Osteoblast (primary cell): Measurements from ENCODE around the gene GRID1. TPM values are rescaled to one million over a fixed set of nuclear protein-coding genes. Genes with fewer than 3 reads are reported as not detected.

ENCODE experiments used
- DNase-seq: peaks from one replicate; pipeline ENCODE4 v3.0.0; 2011; ENCODE audit warnings: low spot score, mixed read lengths; ENCODE audit not compliant: insufficient read length; ENCODE audit errors: missing footprints
- H2AFZ ChIP-seq: 2 replicates; pipeline ENCODE4 v1.6.0; 2011; ENCODE audit warnings: mild to moderate bottlenecking, low read length
- H3K27ac ChIP-seq: 2 replicates; pipeline ENCODE4 v1.5.1; 2011; ENCODE audit warnings: mild to moderate bottlenecking, low read depth, low read length, moderate library complexity
- H3K27me3 ChIP-seq: 2 replicates; pipeline ENCODE4 v1.6.0; 2012; ENCODE audit warnings: mild to moderate bottlenecking, control low read depth, inconsistent platforms, low read length, moderate library complexity; ENCODE audit not compliant: insufficient read depth
- H3K36me3 ChIP-seq: 2 replicates; pipeline ENCODE4 v1.5.1; 2011; ENCODE audit warnings: mild to moderate bottlenecking, low read length, control low read depth, moderate library complexity; ENCODE audit not compliant: insufficient read depth
- H3K4me1 ChIP-seq: 2 replicates; pipeline ENCODE4 v1.5.1; 2011; ENCODE audit warnings: mild to moderate bottlenecking, low read length, control low read depth, moderate library complexity; ENCODE audit not compliant: insufficient read depth
- H3K4me2 ChIP-seq: 2 replicates; pipeline ENCODE4 v1.6.0; 2011; ENCODE audit warnings: mild to moderate bottlenecking, low read length; ENCODE audit not compliant: insufficient read depth
- H3K4me3 ChIP-seq: fragments of 200-600 bp; sonication (generic); 3 replicates; pipeline ENCODE4 v1.5.1; 2012; ENCODE audit warnings: mild to moderate bottlenecking, low read length, inconsistent platforms; ENCODE audit not compliant: insufficient read depth
- H3K79me2 ChIP-seq: 2 replicates; pipeline ENCODE4 v1.6.0; 2012; ENCODE audit warnings: mild to moderate bottlenecking, low read length, control low read depth, inconsistent platforms; ENCODE audit not compliant: insufficient read depth
- H3K9me3 ChIP-seq: 2 replicates; pipeline ENCODE4 v1.5.1; 2011; ENCODE audit warnings: low read depth, low read length, control low read depth
- H4K20me1 ChIP-seq: 2 replicates; pipeline ENCODE4 v1.6.0; 2012; ENCODE audit warnings: mild to moderate bottlenecking, low read length, control low read depth; ENCODE audit not compliant: insufficient read depth
- total RNA-seq: library from RNA; depleted of rRNA; stranded (reverse); fragments of >200 nt; gene quantifications from 2 replicates; pipeline ENCODE4 v1.2.3, GENCODE V29; 2012
- TF ChIP-seq, protein P1 (sequence below): IDR thresholded peaks from 2 replicates; pipeline ENCODE4 v1.5.1; 2011; ENCODE audit warnings: mild to moderate bottlenecking, low read depth, low read length, moderate library complexity; ENCODE audit errors: extremely low read depth

GRID1 gene
- total RNA-seq, 1 donor: not detected

GRCh38 chr10:85863301-85864172 lies 503.1 kb downstream of the GRID1 start:
- Histone ChIP-seq H3K4me3 (no peak overlapping the region), H3K4me1 (no peaks in the 10 kb centered on the region), H3K27ac (no peak overlapping the region), H3K79me2 (no peaks in the 10 kb centered on the region), H3K27me3 (no peaks in the 10 kb centered on the region), H3K4me2 (no peak overlapping the region), H2AFZ (no peak overlapping the region), H3K36me3 (no peaks in the 10 kb centered on the region), H3K9me3 (no peaks in the 10 kb centered on the region), H4K20me1 (no peaks in the 10 kb centered on the region)
- TF ChIP-seq, protein P1, sequence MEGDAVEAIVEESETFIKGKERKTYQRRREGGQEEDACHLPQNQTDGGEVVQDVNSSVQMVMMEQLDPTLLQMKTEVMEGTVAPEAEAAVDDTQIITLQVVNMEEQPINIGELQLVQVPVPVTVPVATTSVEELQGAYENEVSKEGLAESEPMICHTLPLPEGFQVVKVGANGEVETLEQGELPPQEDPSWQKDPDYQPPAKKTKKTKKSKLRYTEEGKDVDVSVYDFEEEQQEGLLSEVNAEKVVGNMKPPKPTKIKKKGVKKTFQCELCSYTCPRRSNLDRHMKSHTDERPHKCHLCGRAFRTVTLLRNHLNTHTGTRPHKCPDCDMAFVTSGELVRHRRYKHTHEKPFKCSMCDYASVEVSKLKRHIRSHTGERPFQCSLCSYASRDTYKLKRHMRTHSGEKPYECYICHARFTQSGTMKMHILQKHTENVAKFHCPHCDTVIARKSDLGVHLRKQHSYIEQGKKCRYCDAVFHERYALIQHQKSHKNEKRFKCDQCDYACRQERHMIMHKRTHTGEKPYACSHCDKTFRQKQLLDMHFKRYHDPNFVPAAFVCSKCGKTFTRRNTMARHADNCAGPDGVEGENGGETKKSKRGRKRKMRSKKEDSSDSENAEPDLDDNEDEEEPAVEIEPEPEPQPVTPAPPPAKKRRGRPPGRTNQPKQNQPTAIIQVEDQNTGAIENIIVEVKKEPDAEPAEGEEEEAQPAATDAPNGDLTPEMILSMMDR: no peak
- no peak for DNase-seq

GRCh38 chr10:85862771-85863170 lies 503.8 kb downstream of the GRID1 start:
- TF ChIP-seq, protein P1: no peak
- H4K20me1 ChIP-seq: no peaks in the 10 kb centered on the region
- H3K79me2 ChIP-seq: no peaks in the 10 kb centered on the region
- no peak for DNase-seq
- H3K27ac ChIP-seq: no peak overlapping the region
- no peaks in the 10 kb centered on the region for H3K4me1 ChIP-seq
- no peak overlapping the region for H2AFZ ChIP-seq
- no peaks in the 10 kb centered on the region for H3K9me3 ChIP-seq
- H3K4me2 ChIP-seq: no peak overlapping the region
- no peaks in the 10 kb centered on the region for H3K27me3 ChIP-seq
- no peak overlapping the region for H3K4me3 ChIP-seq
- H3K36me3 ChIP-seq: no peaks in the 10 kb centered on the region

DNA sequence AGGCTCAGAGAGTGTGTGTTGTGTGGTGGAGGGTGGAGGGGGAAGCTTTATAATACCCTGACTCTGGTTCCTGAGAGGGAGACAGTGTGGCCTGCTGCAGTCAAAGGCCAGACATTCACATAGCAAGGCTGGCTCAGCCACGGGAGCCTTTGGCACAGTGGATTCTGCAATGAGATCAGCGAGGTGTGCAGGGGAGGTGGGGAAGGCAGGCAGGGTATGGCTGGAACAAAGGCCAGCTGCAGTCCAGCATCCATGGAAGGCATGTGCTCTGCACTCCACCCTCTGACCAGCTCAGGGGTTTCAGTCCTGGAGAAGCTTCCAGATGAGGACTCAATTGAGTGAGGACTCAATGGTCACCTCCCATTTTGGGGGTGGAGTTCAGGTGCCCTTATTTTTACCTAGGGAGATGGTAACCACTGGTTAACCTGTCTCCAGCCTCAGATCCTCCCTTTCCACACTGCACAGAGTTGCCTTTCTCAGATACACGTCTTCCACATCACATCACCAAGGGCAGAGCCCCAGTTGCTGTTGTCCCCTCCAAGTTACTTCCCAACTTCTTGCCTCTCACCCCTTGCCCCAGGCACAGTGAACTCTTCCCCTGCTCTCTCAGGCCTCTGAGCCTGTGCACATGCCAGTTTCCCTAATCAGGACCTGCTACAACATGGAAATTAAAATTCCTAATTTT lies 504.9 kb downstream of the GRID1 start:
- Histone ChIP-seq H3K4me1 (no peaks in the 10 kb centered on the region), H3K27ac (no peak overlapping the region), H2AFZ (no peak overlapping the region), H3K79me2 (no peaks in the 10 kb centered on the region), H3K4me3 (no peak overlapping the region), H3K9me3 (no peaks in the 10 kb centered on the region), H4K20me1 (no peaks in the 10 kb centered on the region), H3K36me3 (no peaks in the 10 kb centered on the region), H3K4me2 (no peak overlapping the region), H3K27me3 (no peaks in the 10 kb centered on the region)
- TF ChIP-seq, protein P1: no peak
- DNase-seq: no peak

GRCh38 chr10:85859859-85860258 lies 506.7 kb downstream of the GRID1 start:
- DNase-seq: no peak
- TF ChIP-seq, protein P1: no peak
- Histone ChIP-seq H3K27me3 (no peaks in the 10 kb centered on the region), H3K4me2 (no peak overlapping the region), H3K27ac (no peak overlapping the region), H3K9me3 (no peaks in the 10 kb centered on the region), H3K79me2 (no peaks in the 10 kb centered on the region), H3K36me3 (no peaks in the 10 kb centered on the region), H3K4me3 (no peak overlapping the region), H3K4me1 (no peaks in the 10 kb centered on the region), H2AFZ (no peak overlapping the region), H4K20me1 (no peaks in the 10 kb centered on the region)
